ENCODE results near the gene MCU. TPM values are rescaled to one million over a fixed set of nuclear protein-coding genes. Genes with fewer than 3 reads are reported as not detected.
A peak's percentile ranks its signal among the peaks of the same experiment; 100 is the strongest.
"Not testable (repeated sequence)": the region's sequence is repeated elsewhere in the genome, so short reads cannot be mapped to it uniquely, and the experiment has no call there.

Gene MCU
- total RNA-seq, result 13.8 and 15.5 TPM in 2 replicates

GRCh38 chr10:72691863-72692743, at the start of gene MCU:
Gene MCU (plus strand): TSS chr10:72692143. CDS start chr10:72692152, 9 bp downstream.
- intact Hi-C loops (cut with micrococcal nuclease), result loop anchor here (1.0 to 10.0 kb wide), 8 partner anchors 66 to 553 kb away; partner anchors contain the start of genes ANAPC16, ASCC1, DNAJB12 and DNAJC9

GRCh38 chr10:72642318-72642717, 49.6 kb upstream of the MCU start:
- H3K4me3 Mint-ChIP-seq, result no peak overlapping the region
- intact Hi-C loops (cut with micrococcal nuclease), result no loop called here
- ATAC-seq (ENCODE audit: low read depth) (no peak), DNase-seq (no peak)
- no peaks in the 10 kb centered on the region for H3K36me3 Mint-ChIP-seq (ENCODE audit: low read depth)
- no peaks in the 10 kb centered on the region for H3K9me3 Mint-ChIP-seq
- no peaks in the 10 kb centered on the region for H3K4me1 Mint-ChIP-seq
- ChIA-PET POLR2A (no interaction called here), CTCF (no interaction called here)
- TF ChIP-seq CTCF (IDR thresholded peaks at IDR 0.05), result no peak
- H3K27me3 Mint-ChIP-seq, result peaks cover 2% of the 10 kb centered on the region
- H3K27ac Mint-ChIP-seq, result no peak overlapping the region

More at GRCh38 chr10:72691863-72692743, at the start of gene MCU:
- peak within 1 kb of the TSS; percentile 90 for H3K4me3 Mint-ChIP-seq
- peak; percentile 96 for ATAC-seq (ENCODE audit: low read depth)
- H3K27me3 Mint-ChIP-seq, result no peaks in the 10 kb centered on the region
- no peak for TF ChIP-seq CTCF (IDR thresholded peaks at IDR 0.05)
- peak within 1 kb of the TSS; percentile 81 for H3K27ac Mint-ChIP-seq
- POLR2A ChIA-PET, result interaction anchor here (0.6 to 1.5 kb wide), 7 partner anchors 12 to 1287 kb away, joined by 3 to 7 read pairs (median 5); partner anchors contain the start of genes DNAJB12 and MICU1
- DNase-seq, result peak; percentile 90
- H3K4me1 Mint-ChIP-seq, result peaks cover 44% of the 10 kb centered on the region
- no peaks in the 10 kb centered on the region for H3K9me3 Mint-ChIP-seq
- CTCF ChIA-PET, result no interaction called here
- no peaks in the 10 kb centered on the region for H3K36me3 Mint-ChIP-seq (ENCODE audit: low read depth)

- Mint-ChIP-seq H3K36me3 (ENCODE audit: low read depth) (no peaks in the 10 kb centered on the region), H3K9me3 (no peaks in the 10 kb centered on the region), H3K4me1 (peaks cover 2% of the 10 kb centered on the region), H3K27me3 (peaks cover 2% of the 10 kb centered on the region), H3K27ac (no peak overlapping the region), H3K4me3 (no peak overlapping the region)
- DNase-seq, result no peak
- POLR2A ChIA-PET, result no interaction called here
- intact Hi-C loops (cut with micrococcal nuclease), result no loop called here
- TF ChIP-seq CTCF (IDR thresholded peaks at IDR 0.05), result no peak
- CTCF ChIA-PET, result no interaction called here
- no peak for ATAC-seq (ENCODE audit: low read depth)
These were observed 46.6 kb upstream of the MCU start for GRCh38 chr10:72645263-72645858.

GRCh38 chr10:72646971-72647370, 45.0 kb upstream of the MCU start:
- H3K4me3 Mint-ChIP-seq; H3K27me3 Mint-ChIP-seq; ATAC-seq (ENCODE audit: low read depth); DNase-seq; CTCF ChIA-PET; H3K36me3 Mint-ChIP-seq (ENCODE audit: low read depth); H3K9me3 Mint-ChIP-seq; H3K27ac Mint-ChIP-seq; H3K4me1 Mint-ChIP-seq; intact Hi-C loops (cut with micrococcal nuclease): not testable (repeated sequence)
- POLR2A ChIA-PET, result interaction anchor here (0.6 kb wide), 1 partner anchor 113 kb away, joined by 4 read pairs; no protein-coding TSS in a partner anchor

GRCh38 chr10:72648301-72648700, 43.6 kb upstream of the MCU start:
- no peak overlapping the region for H3K4me3 Mint-ChIP-seq
- no peaks in the 10 kb centered on the region for H3K36me3 Mint-ChIP-seq (ENCODE audit: low read depth)
- H3K27me3 Mint-ChIP-seq, result no peaks in the 10 kb centered on the region
- ChIA-PET POLR2A (no interaction called here), CTCF (no interaction called here)
- H3K9me3 Mint-ChIP-seq, result no peaks in the 10 kb centered on the region
- no peak for TF ChIP-seq CTCF (IDR thresholded peaks at IDR 0.05)
- H3K27ac Mint-ChIP-seq, result no peak overlapping the region
- H3K4me1 Mint-ChIP-seq, result peaks cover 2% of the 10 kb centered on the region
- ATAC-seq (ENCODE audit: low read depth), result no peak
- DNase-seq, result no peak
- intact Hi-C loops (cut with micrococcal nuclease), result no loop called here
